Measurements from ENCODE around the gene UFL1.

DNA sequence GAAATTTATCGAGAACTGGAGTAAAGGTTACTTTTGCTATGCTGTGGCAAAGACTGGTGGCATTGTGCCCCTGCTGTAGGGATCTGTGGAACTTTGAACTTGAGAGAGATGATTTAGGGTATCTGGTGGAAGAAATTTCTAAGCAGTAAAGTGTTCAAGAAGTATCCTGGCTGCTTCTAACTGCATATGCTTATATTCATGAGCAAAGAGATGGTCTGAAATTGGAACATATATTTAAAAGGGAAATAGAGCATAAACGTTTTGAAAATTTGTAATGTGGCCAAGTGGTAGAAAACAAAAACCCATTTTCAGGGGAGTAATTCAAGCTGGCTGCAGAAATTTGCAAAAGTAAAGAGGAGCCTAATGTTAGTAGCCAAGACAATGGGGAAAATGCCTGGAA, 12.3 kb upstream of the UFL1 start:
- TF ChIP-seq, protein P1, sequence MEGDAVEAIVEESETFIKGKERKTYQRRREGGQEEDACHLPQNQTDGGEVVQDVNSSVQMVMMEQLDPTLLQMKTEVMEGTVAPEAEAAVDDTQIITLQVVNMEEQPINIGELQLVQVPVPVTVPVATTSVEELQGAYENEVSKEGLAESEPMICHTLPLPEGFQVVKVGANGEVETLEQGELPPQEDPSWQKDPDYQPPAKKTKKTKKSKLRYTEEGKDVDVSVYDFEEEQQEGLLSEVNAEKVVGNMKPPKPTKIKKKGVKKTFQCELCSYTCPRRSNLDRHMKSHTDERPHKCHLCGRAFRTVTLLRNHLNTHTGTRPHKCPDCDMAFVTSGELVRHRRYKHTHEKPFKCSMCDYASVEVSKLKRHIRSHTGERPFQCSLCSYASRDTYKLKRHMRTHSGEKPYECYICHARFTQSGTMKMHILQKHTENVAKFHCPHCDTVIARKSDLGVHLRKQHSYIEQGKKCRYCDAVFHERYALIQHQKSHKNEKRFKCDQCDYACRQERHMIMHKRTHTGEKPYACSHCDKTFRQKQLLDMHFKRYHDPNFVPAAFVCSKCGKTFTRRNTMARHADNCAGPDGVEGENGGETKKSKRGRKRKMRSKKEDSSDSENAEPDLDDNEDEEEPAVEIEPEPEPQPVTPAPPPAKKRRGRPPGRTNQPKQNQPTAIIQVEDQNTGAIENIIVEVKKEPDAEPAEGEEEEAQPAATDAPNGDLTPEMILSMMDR (IDR thresholded peaks at IDR 0.05; ENCODE audit: insufficient read depth, low read length, poor library complexity, severe bottlenecking), result no peak
- no peak for TF ChIP-seq EZH2phosphoT487 (conservative IDR thresholded peaks at IDR 0.05; ENCODE audit: low read length)

Data from SU-DHL-6 (cell line).